SK-N-SH (cell line): Measurements from ENCODE around the gene KIF1A.

Experiments used
- EP300 ChIP-seq, 2 experiments: IDR thresholded peaks; 2 replicates each; pipeline versions ENCODE4 v1.4.0 to v1.6.1; 2012; ENCODE audit warnings: borderline replicate concordance in 1 of 2, low read depth in 1 of 2, low read length in 1 of 2
- EZH2phosphoT487 ChIP-seq: fragments of 200-600 bp; sonication (generic); IDR thresholded peaks from 2 replicates; pipeline ENCODE4 v1.6.1; 2017; ENCODE audit warnings: low read depth, mixed run types, mild to moderate bottlenecking, antibody characterized with exemption, moderate library complexity, borderline replicate concordance
- GABPA ChIP-seq: IDR thresholded peaks from 2 replicates; pipeline ENCODE4 v1.4.0; 2012; ENCODE audit warnings: low read depth, mild to moderate bottlenecking
- SMC3 ChIP-seq: IDR thresholded peaks from 2 replicates; pipeline ENCODE4 v1.6.1; 2012; ENCODE audit warnings: low read depth, low read length, improper control_type of control experiment
- TAF1 ChIP-seq: IDR thresholded peaks from 2 replicates; pipeline ENCODE4 v1.6.1; 2012; ENCODE audit warnings: low read depth, mild to moderate bottlenecking, low read length, moderate library complexity, borderline replicate concordance
- TCF12 ChIP-seq: IDR thresholded peaks from 2 replicates; pipeline ENCODE4 v1.4.0; 2012
- TEAD4 ChIP-seq: IDR thresholded peaks from 2 replicates; pipeline ENCODE4 v1.4.0; 2012; ENCODE audit warnings: mild to moderate bottlenecking, borderline replicate concordance; ENCODE audit not compliant: insufficient read depth
- TF ChIP-seq, protein P1 (sequence below): fragments of 200-600 bp; sonication (generic); IDR thresholded peaks from 2 replicates; pipeline ENCODE4 v1.6.1; 2017; ENCODE audit warnings: antibody characterized with exemption, mild to moderate bottlenecking, moderate library complexity
- TF ChIP-seq, protein P2 (sequence below): fragments of 150-350 bp; IDR thresholded peaks from 2 replicates; pipeline ENCODE4 v1.6.1; 2016; ENCODE audit warnings: mild to moderate bottlenecking, low read depth, low read length
- TF ChIP-seq, protein P3 (sequence below): IDR thresholded peaks from 2 replicates; pipeline ENCODE4 v1.6.1; 2012; ENCODE audit warnings: mild to moderate bottlenecking, low read depth, low read length, moderate library complexity
- TF ChIP-seq, protein P4 (sequence below): IDR thresholded peaks from 2 replicates; pipeline ENCODE4 v1.4.0; 2012; ENCODE audit warnings: low read depth

DNA sequence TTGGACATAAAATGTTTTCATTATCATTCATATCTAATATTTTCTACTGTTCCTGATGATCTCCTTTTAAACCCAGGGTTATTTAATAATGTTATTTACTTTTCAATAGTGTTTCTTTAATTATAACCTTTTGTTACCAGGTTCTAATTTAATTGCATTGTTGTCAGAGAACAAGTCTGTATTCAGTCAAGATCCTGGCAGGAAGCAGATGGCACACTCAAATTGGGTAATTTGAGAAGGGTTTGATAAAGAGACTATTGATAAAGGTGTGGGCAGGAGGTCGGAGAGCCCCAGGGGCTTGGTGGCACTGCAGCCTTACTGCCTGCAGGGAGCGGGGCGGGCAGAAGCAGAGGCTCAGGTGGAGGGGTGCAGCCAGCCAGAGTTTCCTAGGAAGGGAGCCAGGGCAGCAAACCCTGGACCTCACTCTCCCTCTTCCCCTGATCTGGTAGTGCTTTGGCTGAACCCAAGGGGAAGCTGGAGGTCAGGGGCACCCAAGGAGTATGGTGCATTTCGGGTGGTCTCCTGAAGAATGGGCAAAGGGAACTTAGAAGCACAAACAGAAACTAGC is 2.3 kb upstream of the KIF1A start:
- TF ChIP-seq TEAD4, result no peak
- TF ChIP-seq SMC3, result no peak
- TF ChIP-seq, protein P1, sequence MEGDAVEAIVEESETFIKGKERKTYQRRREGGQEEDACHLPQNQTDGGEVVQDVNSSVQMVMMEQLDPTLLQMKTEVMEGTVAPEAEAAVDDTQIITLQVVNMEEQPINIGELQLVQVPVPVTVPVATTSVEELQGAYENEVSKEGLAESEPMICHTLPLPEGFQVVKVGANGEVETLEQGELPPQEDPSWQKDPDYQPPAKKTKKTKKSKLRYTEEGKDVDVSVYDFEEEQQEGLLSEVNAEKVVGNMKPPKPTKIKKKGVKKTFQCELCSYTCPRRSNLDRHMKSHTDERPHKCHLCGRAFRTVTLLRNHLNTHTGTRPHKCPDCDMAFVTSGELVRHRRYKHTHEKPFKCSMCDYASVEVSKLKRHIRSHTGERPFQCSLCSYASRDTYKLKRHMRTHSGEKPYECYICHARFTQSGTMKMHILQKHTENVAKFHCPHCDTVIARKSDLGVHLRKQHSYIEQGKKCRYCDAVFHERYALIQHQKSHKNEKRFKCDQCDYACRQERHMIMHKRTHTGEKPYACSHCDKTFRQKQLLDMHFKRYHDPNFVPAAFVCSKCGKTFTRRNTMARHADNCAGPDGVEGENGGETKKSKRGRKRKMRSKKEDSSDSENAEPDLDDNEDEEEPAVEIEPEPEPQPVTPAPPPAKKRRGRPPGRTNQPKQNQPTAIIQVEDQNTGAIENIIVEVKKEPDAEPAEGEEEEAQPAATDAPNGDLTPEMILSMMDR, result no peak
- TF ChIP-seq EZH2phosphoT487, result no peak
- TF ChIP-seq TAF1, result no peak
- TF ChIP-seq, protein P2, sequence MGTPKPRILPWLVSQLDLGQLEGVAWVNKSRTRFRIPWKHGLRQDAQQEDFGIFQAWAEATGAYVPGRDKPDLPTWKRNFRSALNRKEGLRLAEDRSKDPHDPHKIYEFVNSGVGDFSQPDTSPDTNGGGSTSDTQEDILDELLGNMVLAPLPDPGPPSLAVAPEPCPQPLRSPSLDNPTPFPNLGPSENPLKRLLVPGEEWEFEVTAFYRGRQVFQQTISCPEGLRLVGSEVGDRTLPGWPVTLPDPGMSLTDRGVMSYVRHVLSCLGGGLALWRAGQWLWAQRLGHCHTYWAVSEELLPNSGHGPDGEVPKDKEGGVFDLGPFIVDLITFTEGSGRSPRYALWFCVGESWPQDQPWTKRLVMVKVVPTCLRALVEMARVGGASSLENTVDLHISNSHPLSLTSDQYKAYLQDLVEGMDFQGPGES, result no peak
- TF ChIP-seq EP300 (IDR thresholded peaks at IDR 0.05; ENCODE audit: borderline replicate concordance in 1 of 2, low read depth in 1 of 2, low read length in 1 of 2), result peak in 1 of 2 experiments; percentile 58; a peak in 1 of 4 replicates
- TF ChIP-seq, protein P3, sequence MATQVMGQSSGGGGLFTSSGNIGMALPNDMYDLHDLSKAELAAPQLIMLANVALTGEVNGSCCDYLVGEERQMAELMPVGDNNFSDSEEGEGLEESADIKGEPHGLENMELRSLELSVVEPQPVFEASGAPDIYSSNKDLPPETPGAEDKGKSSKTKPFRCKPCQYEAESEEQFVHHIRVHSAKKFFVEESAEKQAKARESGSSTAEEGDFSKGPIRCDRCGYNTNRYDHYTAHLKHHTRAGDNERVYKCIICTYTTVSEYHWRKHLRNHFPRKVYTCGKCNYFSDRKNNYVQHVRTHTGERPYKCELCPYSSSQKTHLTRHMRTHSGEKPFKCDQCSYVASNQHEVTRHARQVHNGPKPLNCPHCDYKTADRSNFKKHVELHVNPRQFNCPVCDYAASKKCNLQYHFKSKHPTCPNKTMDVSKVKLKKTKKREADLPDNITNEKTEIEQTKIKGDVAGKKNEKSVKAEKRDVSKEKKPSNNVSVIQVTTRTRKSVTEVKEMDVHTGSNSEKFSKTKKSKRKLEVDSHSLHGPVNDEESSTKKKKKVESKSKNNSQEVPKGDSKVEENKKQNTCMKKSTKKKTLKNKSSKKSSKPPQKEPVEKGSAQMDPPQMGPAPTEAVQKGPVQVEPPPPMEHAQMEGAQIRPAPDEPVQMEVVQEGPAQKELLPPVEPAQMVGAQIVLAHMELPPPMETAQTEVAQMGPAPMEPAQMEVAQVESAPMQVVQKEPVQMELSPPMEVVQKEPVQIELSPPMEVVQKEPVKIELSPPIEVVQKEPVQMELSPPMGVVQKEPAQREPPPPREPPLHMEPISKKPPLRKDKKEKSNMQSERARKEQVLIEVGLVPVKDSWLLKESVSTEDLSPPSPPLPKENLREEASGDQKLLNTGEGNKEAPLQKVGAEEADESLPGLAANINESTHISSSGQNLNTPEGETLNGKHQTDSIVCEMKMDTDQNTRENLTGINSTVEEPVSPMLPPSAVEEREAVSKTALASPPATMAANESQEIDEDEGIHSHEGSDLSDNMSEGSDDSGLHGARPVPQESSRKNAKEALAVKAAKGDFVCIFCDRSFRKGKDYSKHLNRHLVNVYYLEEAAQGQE, result no peak
- no peak for TF ChIP-seq TCF12
- TF ChIP-seq, protein P4, sequence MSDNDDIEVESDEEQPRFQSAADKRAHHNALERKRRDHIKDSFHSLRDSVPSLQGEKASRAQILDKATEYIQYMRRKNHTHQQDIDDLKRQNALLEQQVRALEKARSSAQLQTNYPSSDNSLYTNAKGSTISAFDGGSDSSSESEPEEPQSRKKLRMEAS, result no peak
- TF ChIP-seq GABPA, result no peak
